Measurements from ENCODE around the gene SYPL1.

DNA sequence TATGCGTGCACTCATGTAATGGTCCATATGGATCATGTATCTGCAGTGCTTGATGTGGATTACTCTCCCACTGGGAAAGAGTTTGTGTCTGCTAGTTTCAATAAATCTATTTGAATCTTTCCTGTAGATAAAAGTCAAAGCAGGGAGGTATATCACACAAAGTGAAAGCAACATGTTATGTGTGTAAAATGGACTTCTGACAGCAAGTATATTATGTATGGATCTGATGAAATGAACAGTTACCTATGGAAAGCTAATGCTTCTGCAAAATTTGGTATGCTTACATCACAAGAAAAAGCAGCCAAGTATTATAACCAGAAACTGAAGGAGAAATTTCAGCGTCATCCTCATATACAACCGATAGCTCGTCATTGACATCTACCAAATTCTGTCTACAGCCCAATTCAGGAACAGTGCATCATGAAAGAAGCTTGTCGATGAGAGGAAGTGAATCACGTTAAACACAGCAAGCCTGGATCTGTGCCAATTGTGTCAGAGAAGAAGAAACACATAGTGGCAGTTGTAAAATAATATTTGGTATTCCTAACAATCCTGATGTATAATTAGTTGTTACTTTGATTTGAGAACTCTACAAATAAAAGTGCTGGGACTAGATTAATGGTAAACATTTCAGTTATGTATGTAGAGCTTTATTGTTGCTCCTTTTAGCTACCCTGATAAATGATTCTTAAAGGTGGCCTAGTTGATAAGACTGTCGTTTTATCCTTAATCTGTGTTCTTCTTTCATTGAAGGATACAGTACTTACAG lies 14.2 kb upstream of the SYPL1 start:
- no peak for TF ChIP-seq CTCF (IDR thresholded peaks at IDR 0.05)
- TF ChIP-seq POLR2A (IDR thresholded peaks at IDR 0.05), result no peak

All from prostate gland (tissue), 2 donors.